DND-41 (cell line): ENCODE data around the gene ADRB2.

Source experiments
- ATAC-seq: fragments of 200-7000 bp; cut with Tn5 transposase; 3 replicates; pipeline ENCODE4 v1.9.1; 2021; ENCODE audit warnings: low read depth; ENCODE audit not compliant: insufficient read depth
- DNase-seq: peaks from one replicate; pipeline ENCODE4 v3.0.0-alpha.2; 2020
- H2AFZ ChIP-seq: 2 replicates; pipeline ENCODE4 v1.6.0; 2012; ENCODE audit warnings: low read depth, low read length
- H3K27ac ChIP-seq: 2 replicates; pipeline ENCODE4 v1.5.1; 2012; ENCODE audit warnings: low read length, inconsistent platforms
- H3K27me3 ChIP-seq: fragments of 200-600 bp; sonication (generic); 2 replicates; pipeline ENCODE4 v1.6.0; 2012; ENCODE audit warnings: low read length, mild to moderate bottlenecking, inconsistent platforms; ENCODE audit not compliant: insufficient read depth, poor library complexity
- H3K36me3 ChIP-seq: 2 replicates; pipeline ENCODE4 v1.5.1; 2012; ENCODE audit warnings: low read length, inconsistent platforms; ENCODE audit not compliant: insufficient read depth
- H3K4me1 ChIP-seq: 2 replicates; pipeline ENCODE4 v1.5.1; 2012; ENCODE audit warnings: mild to moderate bottlenecking, low read length; ENCODE audit not compliant: insufficient read depth
- H3K4me2 ChIP-seq: 2 replicates; pipeline ENCODE4 v1.6.0; 2012; ENCODE audit warnings: mild to moderate bottlenecking, moderate library complexity, low read length, inconsistent platforms; ENCODE audit not compliant: insufficient read depth
- H3K4me3 ChIP-seq, 2 experiments: fragments of 200-600 bp in 1 of 2; shearing (Covaris generic) in 1 of 2; 2 replicates each; pipeline ENCODE4 v1.5.1; 2012 to 2016; ENCODE audit warnings: inconsistent platforms in 2 of 2, low read length in 2 of 2, mild to moderate bottlenecking in 2 of 2, low read depth in 1 of 2, moderate library complexity in 1 of 2
- H3K79me2 ChIP-seq: 2 replicates; pipeline ENCODE4 v1.6.0; 2012; ENCODE audit warnings: low read length, inconsistent platforms; ENCODE audit not compliant: insufficient read depth
- H3K9ac ChIP-seq: 2 replicates; pipeline ENCODE4 v1.6.0; 2012; ENCODE audit warnings: low read depth, mild to moderate bottlenecking, inconsistent platforms, low read length, moderate library complexity
- H3K9me3 ChIP-seq: 2 replicates; pipeline ENCODE4 v1.5.1; 2012; ENCODE audit warnings: low read length, moderate library complexity, mild to moderate bottlenecking, inconsistent platforms; ENCODE audit not compliant: insufficient read depth, severe bottlenecking
- H4K20me1 ChIP-seq: 2 replicates; pipeline ENCODE4 v1.6.0; 2012; ENCODE audit warnings: low read length; ENCODE audit not compliant: insufficient read depth
- CTCF ChIP-seq: IDR thresholded peaks from 2 replicates; pipeline ENCODE4 v1.5.1; 2012; ENCODE audit warnings: borderline replicate concordance, low read length, moderate library complexity, mild to moderate bottlenecking; ENCODE audit not compliant: poor library complexity, severe bottlenecking; ENCODE audit errors: extremely low read depth
- EZH2 ChIP-seq: IDR thresholded peaks from 3 replicates; pipeline ENCODE4 v1.6.1; 2012; ENCODE audit warnings: borderline replicate concordance, low read depth, mild to moderate bottlenecking, moderate library complexity, low read length, inconsistent platforms; ENCODE audit not compliant: severe bottlenecking

The ADRB2 gene

GRCh38 chr5:148856424-148856823 is 30.0 kb downstream of the ADRB2 start:
- DNase-seq (no peak), ATAC-seq (no peak)
- no peaks in the 10 kb centered on the region for H3K36me3 ChIP-seq
- H3K9ac ChIP-seq = no peak overlapping the region
- no peak overlapping the region for H3K4me2 ChIP-seq
- H3K79me2 ChIP-seq = no peaks in the 10 kb centered on the region
- H3K27ac ChIP-seq = no peak overlapping the region
- no peaks in the 10 kb centered on the region for H3K9me3 ChIP-seq
- H4K20me1 ChIP-seq = no peaks in the 10 kb centered on the region
- peaks cover 9% of the 10 kb centered on the region for H3K27me3 ChIP-seq
- H2AFZ ChIP-seq = no peak overlapping the region
- H3K4me1 ChIP-seq = no peaks in the 10 kb centered on the region
- no peak for TF ChIP-seq EZH2
- no peak for TF ChIP-seq CTCF
- H3K4me3 ChIP-seq = no peak overlapping the region

DNA sequence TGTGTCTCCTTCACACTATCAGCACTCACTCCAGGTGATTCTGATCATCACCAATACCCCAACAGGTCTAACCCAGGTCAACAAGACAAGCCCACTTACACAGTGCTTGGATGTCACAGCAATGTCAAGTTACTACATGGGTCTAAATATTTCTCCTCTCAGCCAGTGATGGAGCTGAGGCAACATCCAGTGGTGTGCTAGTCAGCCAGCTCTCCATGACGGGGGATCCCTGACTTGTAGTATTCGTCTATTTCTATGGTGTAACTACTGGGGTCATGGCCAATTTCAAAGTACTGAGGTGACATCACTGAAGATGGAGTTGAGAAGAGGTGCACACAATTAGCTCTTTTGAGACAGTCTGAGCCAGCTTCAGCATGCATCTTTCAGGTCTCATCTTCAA is 31.1 kb downstream of the ADRB2 start:
- H4K20me1 ChIP-seq = no peaks in the 10 kb centered on the region
- H3K79me2 ChIP-seq = no peaks in the 10 kb centered on the region
- no peaks in the 10 kb centered on the region for H3K4me1 ChIP-seq
- no peaks in the 10 kb centered on the region for H3K36me3 ChIP-seq
- H3K9ac ChIP-seq = no peak overlapping the region
- no peak for DNase-seq
- no peak overlapping the region for H3K27ac ChIP-seq
- H3K4me3 ChIP-seq = no peak overlapping the region
- no peak for ATAC-seq
- H3K27me3 ChIP-seq = peaks cover 3% of the 10 kb centered on the region
- no peak overlapping the region for H2AFZ ChIP-seq
- H3K4me2 ChIP-seq = no peak overlapping the region
- H3K9me3 ChIP-seq = no peaks in the 10 kb centered on the region
- no peak for TF ChIP-seq EZH2

DNA sequence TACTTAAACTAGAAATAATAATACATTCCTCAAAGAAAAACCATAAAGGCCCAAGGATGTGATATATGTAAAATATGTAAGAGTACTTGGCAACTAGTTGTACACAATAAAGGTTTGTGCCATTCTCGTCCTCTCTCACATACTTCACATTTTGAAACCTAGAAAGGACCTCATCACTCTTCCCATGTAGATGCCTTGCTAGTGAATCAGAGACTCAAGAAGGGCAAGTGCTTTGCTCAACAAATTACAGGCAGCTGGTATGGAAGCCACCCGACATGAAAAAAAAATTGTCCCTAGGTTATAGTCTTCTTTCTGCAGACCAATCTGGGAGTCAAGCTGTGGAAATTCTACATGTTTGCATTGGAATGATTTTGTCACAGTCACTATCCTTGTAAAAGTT is 31.7 kb downstream of the ADRB2 start:
- no peak overlapping the region for H3K4me3 ChIP-seq
- H3K9ac ChIP-seq = no peak overlapping the region
- TF ChIP-seq EZH2 (no peak), CTCF (no peak)
- H3K4me1 ChIP-seq = no peaks in the 10 kb centered on the region
- H2AFZ ChIP-seq = no peak overlapping the region
- no peaks in the 10 kb centered on the region for H3K79me2 ChIP-seq
- DNase-seq (no peak), ATAC-seq (no peak)
- H3K36me3 ChIP-seq = no peaks in the 10 kb centered on the region
- no peak overlapping the region for H3K27ac ChIP-seq
- H4K20me1 ChIP-seq = no peaks in the 10 kb centered on the region
- no peak overlapping the region for H3K4me2 ChIP-seq
- H3K27me3 ChIP-seq = peaks cover 3% of the 10 kb centered on the region
- H3K9me3 ChIP-seq = no peaks in the 10 kb centered on the region

GRCh38 chr5:148858547-148858946 is 32.1 kb downstream of the ADRB2 start:
- H3K36me3 ChIP-seq = no peaks in the 10 kb centered on the region
- no peak overlapping the region for H3K9ac ChIP-seq
- no peak overlapping the region for H2AFZ ChIP-seq
- no peaks in the 10 kb centered on the region for H3K79me2 ChIP-seq
- TF ChIP-seq CTCF (no peak), EZH2 (no peak)
- no peaks in the 10 kb centered on the region for H3K9me3 ChIP-seq
- peaks cover 3% of the 10 kb centered on the region for H3K27me3 ChIP-seq
- DNase-seq = no peak
- H3K4me1 ChIP-seq = no peaks in the 10 kb centered on the region
- no peak for ATAC-seq
- H3K27ac ChIP-seq = no peak overlapping the region
- no peak overlapping the region for H3K4me2 ChIP-seq
- no peak overlapping the region for H3K4me3 ChIP-seq
- H4K20me1 ChIP-seq = no peaks in the 10 kb centered on the region
